Activated CD8-positive, alpha-beta memory T cell treated with anti-CD3 and anti-CD28 coated beads for 36 hours (primary cell): ENCODE data around the gene CPLX4. TPM values are rescaled to one million over a fixed set of nuclear protein-coding genes. Genes with fewer than 3 reads are reported as not detected.

Experiments used
- CTCF ChIA-PET: fragments of 350-600 bp; sonication (Branson Sonifier 250); formaldehyde crosslinking; loops from one replicate; lab custom pipeline; 2021; ENCODE audit warnings: antibody characterized with exemption; lab: Charles Lee
- POLR2A ChIA-PET: fragments of 350-600 bp; sonication (Branson Sonifier 250); formaldehyde crosslinking; loops from one replicate; lab custom pipeline; 2021; ENCODE audit warnings: antibody characterized with exemption; lab: Charles Lee
- total RNA-seq, 2 experiments: library from RNA; stranded (reverse); gene quantifications; one replicate each; pipeline ENCODE4 v1.2.3, GENCODE V29; 2021

CPLX4 gene
- total RNA-seq, 2 experiments from 2014 or later = not detected

DNA sequence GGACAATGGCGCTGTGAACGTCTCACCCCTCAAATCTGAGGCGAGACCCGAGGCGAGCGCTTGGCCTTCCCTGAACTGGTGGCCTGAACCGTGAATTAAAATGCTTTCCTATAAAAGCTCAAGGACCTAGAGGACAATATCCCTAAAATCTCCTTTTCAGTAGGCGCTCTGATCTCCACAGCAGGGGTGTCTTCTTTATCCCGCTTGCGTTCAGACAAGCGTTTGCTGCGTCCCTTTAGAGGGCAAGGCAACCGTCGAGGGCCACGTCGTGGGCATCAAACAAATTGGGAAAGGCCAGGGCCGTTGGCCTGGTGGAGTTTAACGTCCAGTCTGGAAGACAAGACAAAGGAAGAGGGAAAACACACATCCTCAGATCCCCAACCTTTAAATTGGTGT lies 43.9 kb downstream of the CPLX4 start:
- ChIA-PET POLR2A (no interaction called here), CTCF (no interaction called here)

- ChIA-PET CTCF (no interaction called here), POLR2A (no interaction called here)
Observed at GRCh38 chr18:59273759-59274532, 44.5 kb downstream of the CPLX4 start.

DNA sequence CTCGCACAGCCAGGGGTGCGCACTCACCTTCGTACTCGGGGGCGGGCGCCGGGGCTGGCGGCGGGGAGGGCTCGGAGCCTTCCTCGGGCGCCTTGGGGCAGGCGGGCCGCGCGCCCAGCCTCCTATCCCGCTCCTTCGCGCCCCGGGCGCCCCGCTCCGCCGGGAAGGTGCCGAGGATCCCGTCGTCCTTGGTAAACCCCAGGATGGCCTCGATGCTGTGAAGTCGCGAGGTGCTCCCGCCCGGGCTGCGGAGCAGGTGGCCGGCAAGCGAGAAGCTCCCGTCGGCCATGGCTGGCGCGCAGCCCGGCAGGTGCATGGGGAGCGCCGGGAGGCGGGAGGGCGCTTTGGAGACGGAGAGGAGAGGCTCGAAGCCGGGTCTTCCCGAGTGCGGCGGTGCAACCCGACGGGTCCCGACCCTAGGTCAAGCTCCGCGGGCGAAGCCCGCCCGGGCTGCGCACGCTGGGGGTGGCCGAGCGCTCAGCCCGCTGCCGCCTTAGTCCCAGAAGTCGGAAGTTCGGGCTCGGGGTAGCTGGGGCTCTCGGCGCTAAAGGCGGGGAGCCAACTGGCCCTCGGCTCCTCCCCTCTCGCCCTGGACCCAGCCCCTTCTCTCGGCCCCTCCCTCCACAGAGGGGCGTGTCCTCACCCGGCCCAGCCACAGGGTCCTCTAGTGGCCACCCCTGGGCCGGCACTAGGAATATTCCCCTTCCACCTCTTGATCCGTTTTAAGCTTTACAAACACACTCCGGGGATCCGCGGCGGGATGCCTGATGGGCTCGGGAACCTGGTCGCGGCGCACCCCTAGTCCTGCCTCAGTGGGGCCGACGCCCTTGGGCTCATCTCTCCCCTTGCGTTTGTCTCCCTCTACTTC lies 45.3 kb downstream of the CPLX4 start, which contains the start of gene RAX:
RAX (minus strand) TSS at position 564 of the 868 bp plus-strand sequence; CDS start at position 316, 248 bp downstream.
- POLR2A ChIA-PET = interaction anchor here (0.6 kb wide), 1 partner anchor 150 kb away, joined by 3 read pairs; no protein-coding TSS in a partner anchor
- CTCF ChIA-PET = interaction anchor here (0.9 kb wide), 1 partner anchor 23 kb away, joined by 3 read pairs; no protein-coding TSS in a partner anchor

DNA sequence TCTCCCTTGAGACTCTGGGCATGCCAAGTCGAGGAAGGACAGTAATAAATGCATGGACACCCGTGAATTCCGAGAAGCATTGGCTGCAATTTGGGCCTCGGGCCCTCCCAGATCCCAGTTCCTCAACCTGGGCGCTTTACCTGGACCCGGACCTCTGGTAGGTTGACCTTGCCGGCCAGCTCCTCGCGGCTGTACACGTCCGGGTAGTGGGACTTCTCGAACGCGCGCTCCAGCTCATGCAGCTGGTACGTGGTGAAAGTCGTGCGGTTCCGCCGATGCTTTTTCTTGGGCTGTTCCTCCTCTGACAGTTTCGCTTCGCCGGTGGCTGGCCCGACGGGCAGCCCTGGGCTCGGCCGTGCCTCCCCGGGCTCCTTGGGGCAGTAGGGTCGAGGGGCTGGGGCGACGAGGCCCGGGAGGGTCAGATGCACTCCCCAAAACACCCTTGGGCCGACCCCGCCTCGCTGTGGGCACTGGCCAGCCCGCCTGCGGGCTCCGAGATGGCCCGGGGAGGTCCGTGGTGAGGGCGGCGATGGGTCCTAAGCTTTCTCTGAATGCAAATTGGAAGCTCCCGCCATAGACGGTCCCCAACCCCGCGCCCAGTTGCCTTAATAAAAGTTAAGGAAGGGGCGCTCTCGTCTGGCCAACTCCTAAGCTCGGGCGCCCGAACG lies 46.1 kb downstream of the CPLX4 start:
- POLR2A ChIA-PET = no interaction called here
- CTCF ChIA-PET = interaction anchor here (0.6 to 0.9 kb wide), 2 partner anchors 22 to 127 kb away, joined by 3 to 6 read pairs; no protein-coding TSS in a partner anchor

DNA sequence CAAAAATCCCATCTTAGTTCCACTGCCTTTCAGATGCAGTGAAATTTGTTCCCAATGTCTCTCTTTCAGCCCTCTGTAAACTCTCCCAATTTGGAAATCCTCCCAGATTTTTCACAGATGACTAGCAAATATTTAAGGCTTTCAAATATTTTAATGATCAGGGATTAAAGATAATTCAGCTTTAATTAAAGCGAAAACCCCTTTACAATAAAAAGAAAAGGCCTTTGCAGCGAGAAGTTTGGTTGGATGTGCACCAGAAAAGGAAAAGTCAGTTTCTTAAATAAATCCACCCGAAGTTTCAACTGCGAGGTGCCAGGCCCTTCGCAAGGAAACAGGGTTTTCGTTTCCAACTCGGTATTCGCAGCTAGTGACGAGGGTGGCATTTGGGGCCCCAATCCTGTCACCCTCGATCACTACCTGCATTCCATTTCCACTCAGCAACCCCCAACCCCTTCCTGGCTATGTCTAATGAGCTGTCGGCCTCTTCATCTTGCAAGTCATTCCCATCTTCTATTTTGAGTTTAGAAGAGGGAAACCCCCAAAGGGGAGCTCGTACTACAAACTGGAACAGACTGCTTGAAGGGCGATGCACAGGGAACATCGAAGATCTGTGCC lies 46.7 kb downstream of the CPLX4 start:
- ChIA-PET POLR2A (no interaction called here), CTCF (interaction anchor here (0.6 kb wide), 1 partner anchor 128 kb away, joined by 6 read pairs; no protein-coding TSS in a partner anchor)

DNA sequence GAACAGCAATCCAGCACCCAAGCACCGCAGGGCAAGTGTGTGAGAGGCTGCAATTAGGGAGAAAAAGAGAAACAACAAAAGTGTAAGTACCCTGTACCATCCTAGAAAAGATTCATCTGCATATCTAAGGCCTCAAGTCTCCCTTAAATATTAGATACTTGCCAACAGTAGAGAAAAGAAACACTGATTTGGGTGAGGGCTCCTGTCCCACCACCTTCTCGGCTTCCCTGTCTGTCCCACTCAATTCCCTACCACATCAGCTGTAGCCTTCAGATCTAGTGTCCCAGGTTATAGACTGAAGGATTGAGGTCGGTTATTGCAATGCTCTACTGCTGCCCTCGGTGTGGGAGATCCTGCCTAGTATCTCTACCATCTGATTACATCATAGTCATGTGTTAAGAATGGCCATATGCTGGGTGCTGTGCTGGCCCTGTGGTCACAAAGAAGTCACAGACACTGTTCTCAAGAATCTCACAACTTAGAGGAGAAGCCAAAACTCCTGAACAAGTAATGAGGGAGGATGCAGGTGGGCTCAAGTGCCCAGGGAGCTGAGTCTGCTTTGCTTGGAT lies 47.7 kb downstream of the CPLX4 start:
- CTCF ChIA-PET = interaction anchor here (1.2 to 2.0 kb wide), 2 partner anchors 67 to 186 kb away, joined by 4 to 8 read pairs; no protein-coding TSS in a partner anchor
- POLR2A ChIA-PET = no interaction called here

DNA sequence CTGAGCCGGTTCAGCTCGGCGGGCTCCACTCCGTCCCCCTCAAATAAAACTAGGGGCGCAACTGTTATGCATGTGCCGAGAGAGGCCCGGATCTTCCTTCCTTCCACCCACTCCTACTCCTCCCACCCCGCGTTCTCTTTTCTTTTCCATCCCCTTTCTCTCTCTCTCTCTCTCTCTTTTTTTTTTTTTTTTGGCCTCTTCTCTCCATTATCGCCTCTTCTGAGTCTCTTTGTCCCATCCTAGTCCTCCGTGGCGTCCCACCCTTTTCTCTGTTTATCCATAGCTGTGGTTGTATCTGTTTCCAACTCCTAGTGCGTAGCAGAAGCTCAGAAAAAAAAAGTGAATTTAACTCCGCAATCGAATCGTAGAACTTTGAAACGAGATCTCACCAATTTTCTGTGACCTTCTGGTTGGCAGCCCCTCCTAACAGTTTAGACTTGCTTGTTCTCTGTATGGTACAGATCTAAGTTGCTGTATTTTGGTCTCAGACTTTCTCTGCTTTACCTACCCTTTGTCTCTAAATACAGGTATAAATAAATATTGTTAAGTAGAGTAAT lies 48.8 kb downstream of the CPLX4 start:
- ChIA-PET POLR2A (interaction anchor here (0.7 kb wide), 1 partner anchor 66 kb away, joined by 8 read pairs; no protein-coding TSS in a partner anchor), CTCF (interaction anchor here (0.7 to 2.0 kb wide), 4 partner anchors 47 to 185 kb away, joined by 3 to 8 read pairs (median 4); no protein-coding TSS in a partner anchor)

- ChIA-PET CTCF (interaction anchor here (0.8 to 2.0 kb wide), 3 partner anchors 39 to 185 kb away, joined by 3 to 8 read pairs (median 7); no protein-coding TSS in a partner anchor), POLR2A (no interaction called here)
Observed at GRCh38 chr18:59268721-59269562, 49.5 kb downstream of the CPLX4 start.

DNA sequence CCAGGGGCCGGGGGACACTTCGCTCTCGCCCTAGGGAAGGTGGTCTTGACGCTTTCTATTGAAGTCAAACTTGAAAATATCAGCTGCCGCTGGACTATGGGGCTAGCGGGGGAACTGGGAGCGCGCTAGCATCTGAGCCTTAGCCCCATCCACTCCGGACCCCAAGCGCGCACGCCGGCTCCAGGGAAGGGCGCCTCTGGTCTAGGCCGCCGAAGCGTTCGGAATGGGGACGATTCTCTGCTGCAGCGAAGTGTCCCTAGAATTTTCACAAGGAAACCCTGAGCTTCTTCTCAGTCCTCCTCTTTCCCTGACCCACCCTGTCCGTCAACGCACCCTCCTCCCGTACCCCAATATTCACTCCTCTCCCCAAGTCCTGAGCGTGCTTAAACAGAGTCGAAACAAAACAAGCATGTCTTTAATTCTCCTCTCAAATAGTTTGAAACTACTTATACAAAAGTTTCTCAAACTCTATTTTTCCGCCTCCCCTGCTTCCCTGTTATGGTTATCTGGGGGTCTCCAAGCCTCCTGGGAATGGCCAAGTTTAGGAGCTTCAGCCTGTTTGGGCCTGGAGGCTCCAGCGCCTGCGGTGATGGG lies 50.2 kb downstream of the CPLX4 start:
- ChIA-PET POLR2A (no interaction called here), CTCF (interaction anchor here (0.8 to 2.0 kb wide), 4 partner anchors 40 to 184 kb away, joined by 3 to 8 read pairs (median 5); no protein-coding TSS in a partner anchor)

DNA sequence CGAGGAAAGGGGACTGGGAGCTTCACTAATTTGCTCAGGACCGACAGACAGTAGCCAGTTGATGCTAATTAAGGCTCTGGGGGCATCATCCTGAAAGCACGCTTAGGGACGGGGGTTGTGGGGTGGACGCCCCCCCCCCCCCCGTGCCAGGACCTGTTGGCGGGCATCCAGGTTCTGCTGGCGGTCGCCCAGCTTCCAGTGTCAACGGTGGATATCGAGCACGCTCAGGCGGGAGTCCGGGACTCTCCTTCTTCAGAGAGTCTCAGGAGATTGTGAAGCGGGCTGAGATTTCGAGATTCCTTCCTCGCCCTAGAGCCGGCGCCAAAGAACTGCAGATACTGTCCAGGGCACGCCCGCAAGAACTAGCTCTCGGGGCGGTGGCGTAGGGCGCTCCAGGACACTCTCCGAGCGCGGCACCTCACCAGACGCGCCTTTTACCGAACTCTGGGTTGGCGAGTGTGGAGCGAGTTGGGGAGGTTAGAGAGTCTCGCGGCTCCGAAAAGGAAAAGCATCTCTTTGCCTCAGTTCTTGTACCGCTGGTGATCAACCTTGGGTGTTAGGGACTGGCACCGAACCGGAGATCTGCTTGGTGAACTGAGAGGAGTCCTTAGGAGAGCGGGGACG lies 50.8 kb downstream of the CPLX4 start:
- ChIA-PET CTCF (interaction anchor here (0.7 to 1.0 kb wide), 3 partner anchors 8 to 184 kb away, joined by 3 read pairs; no protein-coding TSS in a partner anchor), POLR2A (no interaction called here)

DNA sequence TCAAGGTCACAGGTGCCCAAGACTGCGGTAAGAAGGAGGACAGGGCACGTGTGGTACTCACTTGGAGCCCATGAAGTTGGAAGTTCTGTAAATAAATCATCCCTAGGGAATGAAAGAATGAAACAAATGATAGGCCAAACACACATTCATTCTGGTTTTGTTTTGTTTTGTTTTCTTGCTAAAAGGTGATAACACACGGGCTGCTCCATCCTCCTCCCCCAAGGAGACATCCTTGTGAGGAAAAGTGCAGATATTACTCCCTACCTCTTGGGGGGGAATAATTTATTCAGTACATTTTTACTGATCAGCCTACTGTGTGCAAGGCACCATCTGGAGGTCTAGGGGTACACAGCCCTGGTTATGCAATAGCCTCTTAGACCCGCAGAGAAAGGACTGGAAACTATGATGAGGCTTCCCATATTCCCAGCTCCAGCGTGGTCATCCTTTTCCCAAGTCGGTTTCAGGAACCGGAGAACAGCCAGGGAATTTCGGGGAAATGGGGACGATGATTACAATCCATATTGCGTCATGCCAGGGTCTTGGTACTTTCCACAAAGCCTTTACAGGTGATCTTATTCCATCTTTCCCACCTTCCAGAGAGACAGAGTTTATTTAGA lies 51.5 kb downstream of the CPLX4 start:
- ChIA-PET CTCF (interaction anchor here (0.7 to 1.0 kb wide), 3 partner anchors 9 to 183 kb away, joined by 3 read pairs; no protein-coding TSS in a partner anchor), POLR2A (no interaction called here)

- POLR2A ChIA-PET = no interaction called here
- CTCF ChIA-PET = interaction anchor here (0.9 kb wide), 1 partner anchor 18 kb away, joined by 6 read pairs; no protein-coding TSS in a partner anchor
Observed at GRCh38 chr18:59266459-59266858, 52.0 kb downstream of the CPLX4 start.

DNA sequence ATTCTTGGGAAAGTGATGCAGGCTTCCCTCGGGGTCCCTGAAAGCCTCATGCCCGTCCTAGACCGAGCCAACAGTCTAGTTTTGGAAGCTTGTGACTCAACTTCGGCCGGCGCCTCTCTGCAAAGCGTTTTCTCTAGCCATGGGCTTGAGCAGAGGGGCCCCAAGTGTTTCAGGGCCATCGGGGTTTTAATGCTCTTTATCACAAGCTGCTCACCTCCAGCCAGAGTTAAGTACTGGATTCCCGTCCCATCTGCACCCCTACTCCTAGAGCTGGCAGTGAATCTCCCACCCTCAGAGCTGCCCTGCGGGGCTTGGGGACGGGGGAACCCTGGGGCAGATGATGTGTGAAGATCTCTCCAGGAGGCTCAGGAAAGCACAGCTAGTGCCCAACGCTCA lies 52.5 kb downstream of the CPLX4 start:
- CTCF ChIA-PET = interaction anchor here (0.9 kb wide), 1 partner anchor 17 kb away, joined by 6 read pairs; no protein-coding TSS in a partner anchor

DNA sequence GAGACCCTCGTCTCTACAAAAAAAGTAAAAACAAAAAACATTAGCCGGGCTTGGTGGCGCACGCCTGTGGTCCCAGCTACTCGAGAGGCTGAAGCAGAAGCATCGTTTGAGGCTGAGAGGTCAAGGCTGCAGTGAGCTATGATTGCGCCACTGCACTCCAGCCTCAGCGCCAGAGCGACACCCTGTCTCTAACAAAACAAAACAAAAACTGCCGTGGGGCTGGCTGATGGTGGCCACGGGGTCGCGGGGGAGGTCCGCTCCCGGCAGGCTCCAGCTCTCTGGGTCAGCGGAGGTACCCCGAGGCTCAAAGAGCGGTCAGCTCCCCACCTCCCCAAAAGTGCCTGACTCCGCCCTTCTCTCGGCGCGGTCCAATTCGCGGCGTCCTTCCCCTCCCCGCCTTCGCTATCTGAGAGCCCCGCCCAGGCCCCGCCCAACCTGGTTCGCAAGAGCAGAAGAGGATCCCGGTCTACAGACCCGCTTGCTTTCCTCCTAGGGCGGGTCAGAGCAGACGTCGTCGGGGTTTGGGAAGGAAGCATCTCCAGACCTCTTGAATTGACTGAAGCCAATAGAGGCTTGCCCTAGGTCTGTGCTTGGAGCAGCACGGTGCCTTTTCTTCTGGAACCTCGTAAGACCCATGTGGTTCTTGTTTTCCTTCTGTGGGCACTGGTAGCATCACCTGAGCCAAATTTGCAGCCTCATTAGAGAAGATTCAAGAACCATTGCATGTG lies 53.0 kb downstream of the CPLX4 start:
- ChIA-PET CTCF (interaction anchor here (0.9 kb wide), 1 partner anchor 17 kb away, joined by 6 read pairs; no protein-coding TSS in a partner anchor), POLR2A (no interaction called here)

More for the DNA sequence above, 52.5 kb downstream of the CPLX4 start:
- POLR2A ChIA-PET = no interaction called here
